Rectal smooth muscle tissue (tissue), 1 donor: ENCODE results near the gene PACSIN1.

Source experiments
- H3K27ac ChIP-seq: one replicate; pipeline ENCODE4 v1.7.0; 2013; ENCODE audit warnings: low read depth, low read length, inconsistent platforms
- H3K27me3 ChIP-seq: one replicate; pipeline ENCODE4 v1.7.0; 2013; ENCODE audit warnings: low read length; ENCODE audit not compliant: control insufficient read depth, insufficient read depth
- H3K36me3 ChIP-seq: one replicate; pipeline ENCODE4 v1.7.0; 2013; ENCODE audit warnings: low read length; ENCODE audit not compliant: control insufficient read depth, insufficient read depth
- H3K4me1 ChIP-seq: one replicate; pipeline ENCODE4 v1.7.0; 2013; ENCODE audit warnings: low read length; ENCODE audit not compliant: control insufficient read depth, insufficient read depth
- H3K4me3 ChIP-seq: one replicate; pipeline ENCODE4 v1.7.0; 2013; ENCODE audit warnings: low read length
- H3K9ac ChIP-seq: one replicate; pipeline ENCODE4 v1.7.0; 2013; ENCODE audit warnings: low read length

PACSIN1 gene

GRCh38 chr6:34572585-34572984 lies 106.7 kb downstream of the PACSIN1 start:
- Histone ChIP-seq H3K27ac (no peak overlapping the region), H3K9ac (no peak overlapping the region), H3K4me1 (no peaks in the 10 kb centered on the region), H3K27me3 (peaks cover 8% of the 10 kb centered on the region), H3K36me3 (no peaks in the 10 kb centered on the region), H3K4me3 (no peak overlapping the region)

- Histone ChIP-seq H3K36me3 (no peaks in the 10 kb centered on the region), H3K27ac (no peak overlapping the region), H3K27me3 (peaks cover 8% of the 10 kb centered on the region), H3K4me1 (no peaks in the 10 kb centered on the region), H3K4me3 (no peak overlapping the region), H3K9ac (no peak overlapping the region)
Measured at GRCh38 chr6:34573567-34574183, 107.8 kb downstream of the PACSIN1 start.

- no peak overlapping the region for H3K27ac ChIP-seq
- H3K9ac ChIP-seq: no peak overlapping the region
- no peaks in the 10 kb centered on the region for H3K4me1 ChIP-seq
- no peak overlapping the region for H3K4me3 ChIP-seq
- H3K27me3 ChIP-seq: no peaks in the 10 kb centered on the region
- H3K36me3 ChIP-seq: no peaks in the 10 kb centered on the region
Measured at GRCh38 chr6:34574647-34575293, 108.9 kb downstream of the PACSIN1 start.

GRCh38 chr6:34575326-34575725 lies 109.5 kb downstream of the PACSIN1 start:
- H3K4me3 ChIP-seq: no peak overlapping the region
- H3K36me3 ChIP-seq: no peaks in the 10 kb centered on the region
- no peak overlapping the region for H3K27ac ChIP-seq
- no peaks in the 10 kb centered on the region for H3K4me1 ChIP-seq
- no peak overlapping the region for H3K9ac ChIP-seq
- H3K27me3 ChIP-seq: no peaks in the 10 kb centered on the region

- H3K27me3 ChIP-seq: no peaks in the 10 kb centered on the region
- no peaks in the 10 kb centered on the region for H3K4me1 ChIP-seq
- H3K36me3 ChIP-seq: no peaks in the 10 kb centered on the region
- H3K27ac ChIP-seq: no peak overlapping the region
- H3K9ac ChIP-seq: no peak overlapping the region
- H3K4me3 ChIP-seq: no peak overlapping the region
Measured at GRCh38 chr6:34576286-34576955, 110.5 kb downstream of the PACSIN1 start.

- no peak overlapping the region for H3K9ac ChIP-seq
- no peak overlapping the region for H3K4me3 ChIP-seq
- no peaks in the 10 kb centered on the region for H3K36me3 ChIP-seq
- H3K27me3 ChIP-seq: no peaks in the 10 kb centered on the region
- H3K4me1 ChIP-seq: no peaks in the 10 kb centered on the region
- H3K27ac ChIP-seq: no peak overlapping the region
Measured at GRCh38 chr6:34578445-34579262, 112.8 kb downstream of the PACSIN1 start.

GRCh38 chr6:34580707-34581560 lies 115.1 kb downstream of the PACSIN1 start:
- Histone ChIP-seq H3K27ac (no peak overlapping the region), H3K36me3 (no peaks in the 10 kb centered on the region)

GRCh38 chr6:34581561-34581920 lies 115.7 kb downstream of the PACSIN1 start:
- Histone ChIP-seq H3K36me3 (no peaks in the 10 kb centered on the region), H3K27ac (no peak overlapping the region), H3K27me3 (no peaks in the 10 kb centered on the region), H3K4me1 (no peaks in the 10 kb centered on the region), H3K4me3 (no peak overlapping the region), H3K9ac (no peak overlapping the region)

More at GRCh38 chr6:34580707-34581560, 115.1 kb downstream of the PACSIN1 start:
- H3K4me3 ChIP-seq: no peak overlapping the region
- no peak overlapping the region for H3K9ac ChIP-seq
- no peaks in the 10 kb centered on the region for H3K27me3 ChIP-seq
- H3K4me1 ChIP-seq: no peaks in the 10 kb centered on the region

- Histone ChIP-seq H3K36me3 (peaks cover 4% of the 10 kb centered on the region), H3K27ac (no peak overlapping the region), H3K27me3 (no peaks in the 10 kb centered on the region), H3K4me3 (no peak overlapping the region), H3K9ac (no peak overlapping the region), H3K4me1 (no peaks in the 10 kb centered on the region)
Measured at GRCh38 chr6:34583461-34583860, 117.6 kb downstream of the PACSIN1 start.

- Histone ChIP-seq H3K27ac (no peak overlapping the region), H3K36me3 (peaks cover 4% of the 10 kb centered on the region), H3K4me3 (no peak overlapping the region), H3K27me3 (no peaks in the 10 kb centered on the region), H3K4me1 (no peaks in the 10 kb centered on the region), H3K9ac (no peak overlapping the region)
Measured at GRCh38 chr6:34583861-34584604, 118.2 kb downstream of the PACSIN1 start.

GRCh38 chr6:34584694-34585093 lies 118.8 kb downstream of the PACSIN1 start:
- Histone ChIP-seq H3K4me3 (no peak overlapping the region), H3K27me3 (no peaks in the 10 kb centered on the region), H3K9ac (no peak overlapping the region), H3K36me3 (peaks cover 8% of the 10 kb centered on the region), H3K27ac (no peak overlapping the region), H3K4me1 (no peaks in the 10 kb centered on the region)
